ENCODE data around the gene AARS2. TPM values are rescaled to one million over a fixed set of nuclear protein-coding genes. Genes with fewer than 3 reads are reported as not detected.

Gene AARS2
- total and polyA plus RNA-seq, 9 of the 15 experiments (the other 6 are each of a cell fraction or from before 2014, with no cell fraction given) = 0.97 to 34.0 (median 18.3) TPM

DNA sequence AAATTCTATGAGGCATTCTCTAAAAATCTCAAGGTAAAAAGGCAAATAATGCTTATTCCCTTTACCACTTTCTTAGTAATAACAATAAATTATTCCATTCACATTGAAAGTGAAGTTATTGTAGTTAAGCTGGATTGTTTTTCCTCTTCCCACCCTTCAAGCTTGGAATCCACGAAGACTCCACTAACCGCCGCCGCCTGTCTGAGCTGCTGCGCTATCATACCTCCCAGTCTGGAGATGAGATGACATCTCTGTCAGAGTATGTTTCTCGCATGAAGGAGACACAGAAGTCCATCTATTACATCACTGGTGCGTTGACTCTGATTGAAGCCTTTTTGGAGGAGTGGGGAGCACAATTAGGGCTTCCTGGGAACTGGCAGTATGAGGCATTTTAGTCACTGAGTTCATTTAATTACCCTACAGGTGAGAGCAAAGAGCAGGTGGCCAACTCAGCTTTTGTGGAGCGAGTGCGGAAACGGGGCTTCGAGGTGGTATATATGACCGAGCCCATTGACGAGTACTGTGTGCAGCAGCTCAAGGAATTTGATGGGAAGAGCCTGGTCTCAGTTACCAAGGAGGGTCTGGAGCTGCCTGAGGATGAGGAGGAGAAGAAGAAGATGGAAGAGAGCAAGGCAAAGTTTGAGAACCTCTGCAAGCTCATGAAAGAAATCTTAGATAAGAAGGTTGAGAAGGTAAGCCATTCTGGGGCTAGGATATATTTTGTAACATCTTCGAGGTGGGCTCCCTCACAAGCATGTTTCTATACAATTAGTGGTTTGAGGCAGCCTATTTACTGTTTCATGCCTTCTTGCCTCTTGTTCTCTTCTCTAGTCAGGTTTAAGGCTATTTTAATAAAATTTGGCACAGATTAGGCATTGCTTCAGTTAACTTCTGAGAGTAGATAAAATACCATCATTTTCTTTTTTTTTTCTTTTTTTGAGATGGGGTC, 61.3 kb downstream of the AARS2 start (continued):
- TF ChIP-seq, protein P1, sequence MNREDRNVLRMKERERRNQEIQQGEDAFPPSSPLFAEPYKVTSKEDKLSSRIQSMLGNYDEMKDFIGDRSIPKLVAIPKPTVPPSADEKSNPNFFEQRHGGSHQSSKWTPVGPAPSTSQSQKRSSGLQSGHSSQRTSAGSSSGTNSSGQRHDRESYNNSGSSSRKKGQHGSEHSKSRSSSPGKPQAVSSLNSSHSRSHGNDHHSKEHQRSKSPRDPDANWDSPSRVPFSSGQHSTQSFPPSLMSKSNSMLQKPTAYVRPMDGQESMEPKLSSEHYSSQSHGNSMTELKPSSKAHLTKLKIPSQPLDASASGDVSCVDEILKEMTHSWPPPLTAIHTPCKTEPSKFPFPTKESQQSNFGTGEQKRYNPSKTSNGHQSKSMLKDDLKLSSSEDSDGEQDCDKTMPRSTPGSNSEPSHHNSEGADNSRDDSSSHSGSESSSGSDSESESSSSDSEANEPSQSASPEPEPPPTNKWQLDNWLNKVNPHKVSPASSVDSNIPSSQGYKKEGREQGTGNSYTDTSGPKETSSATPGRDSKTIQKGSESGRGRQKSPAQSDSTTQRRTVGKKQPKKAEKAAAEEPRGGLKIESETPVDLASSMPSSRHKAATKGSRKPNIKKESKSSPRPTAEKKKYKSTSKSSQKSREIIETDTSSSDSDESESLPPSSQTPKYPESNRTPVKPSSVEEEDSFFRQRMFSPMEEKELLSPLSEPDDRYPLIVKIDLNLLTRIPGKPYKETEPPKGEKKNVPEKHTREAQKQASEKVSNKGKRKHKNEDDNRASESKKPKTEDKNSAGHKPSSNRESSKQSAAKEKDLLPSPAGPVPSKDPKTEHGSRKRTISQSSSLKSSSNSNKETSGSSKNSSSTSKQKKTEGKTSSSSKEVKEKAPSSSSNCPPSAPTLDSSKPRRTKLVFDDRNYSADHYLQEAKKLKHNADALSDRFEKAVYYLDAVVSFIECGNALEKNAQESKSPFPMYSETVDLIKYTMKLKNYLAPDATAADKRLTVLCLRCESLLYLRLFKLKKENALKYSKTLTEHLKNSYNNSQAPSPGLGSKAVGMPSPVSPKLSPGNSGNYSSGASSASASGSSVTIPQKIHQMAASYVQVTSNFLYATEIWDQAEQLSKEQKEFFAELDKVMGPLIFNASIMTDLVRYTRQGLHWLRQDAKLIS (CRISPR knock-in tag; IDR thresholded peaks at IDR 0.05) = 0 out of 2 replicates have a peak, but pooled peaks have one; percentile 18
- TF ChIP-seq BACH1 (tag; IDR thresholded peaks at IDR 0.05) = no peak
- TF ChIP-seq NFXL1 (CRISPR knock-in tag; IDR thresholded peaks at IDR 0.05) = 0 out of 2 replicates have a peak, but pooled peaks have one; percentile 49
- TF ChIP-seq ZBTB1 (CRISPR knock-in tag; IDR thresholded peaks at IDR 0.05; ENCODE audit: borderline replicate concordance, low read depth) = no peak
- no peak for TF ChIP-seq ZC3H8 (IDR thresholded peaks at IDR 0.05)
- TF ChIP-seq SREBF2 (CRISPR knock-in tag; IDR thresholded peaks at IDR 0.05) = no peak
- TF ChIP-seq ZNF354B (CRISPR knock-in tag; IDR thresholded peaks at IDR 0.05) = no peak
- TF ChIP-seq ZNF133 (CRISPR knock-in tag; IDR thresholded peaks at IDR 0.05) = no peak
- peak; percentile 58 for TF ChIP-seq RBM22 (IDR thresholded peaks at IDR 0.05; ENCODE audit: low read depth, low read length, poor library complexity, severe bottlenecking)
- no peak for TF ChIP-seq ZNF778 (CRISPR knock-in tag; IDR thresholded peaks at IDR 0.05)
- TF ChIP-seq, protein P2, sequence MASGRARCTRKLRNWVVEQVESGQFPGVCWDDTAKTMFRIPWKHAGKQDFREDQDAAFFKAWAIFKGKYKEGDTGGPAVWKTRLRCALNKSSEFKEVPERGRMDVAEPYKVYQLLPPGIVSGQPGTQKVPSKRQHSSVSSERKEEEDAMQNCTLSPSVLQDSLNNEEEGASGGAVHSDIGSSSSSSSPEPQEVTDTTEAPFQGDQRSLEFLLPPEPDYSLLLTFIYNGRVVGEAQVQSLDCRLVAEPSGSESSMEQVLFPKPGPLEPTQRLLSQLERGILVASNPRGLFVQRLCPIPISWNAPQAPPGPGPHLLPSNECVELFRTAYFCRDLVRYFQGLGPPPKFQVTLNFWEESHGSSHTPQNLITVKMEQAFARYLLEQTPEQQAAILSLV (tag; IDR thresholded peaks at IDR 0.05) = no peak
- TF ChIP-seq ZNF3 (CRISPR knock-in tag; IDR thresholded peaks at IDR 0.05) = no peak
- TF ChIP-seq POLR2AphosphoS5 (IDR thresholded peaks at IDR 0.05; ENCODE audit: control insufficient read depth, insufficient read depth, low read depth, low read length) = peak; percentile 32; the same call in 1 of the 2 replicates
- no peak for TF ChIP-seq TEAD4 (IDR thresholded peaks at IDR 0.05; ENCODE audit: low read length)
- TF ChIP-seq TEAD4 (CRISPR knock-in tag; IDR thresholded peaks at IDR 0.05; ENCODE audit: borderline replicate concordance) = peak; percentile 52; the same call in 1 of the 2 replicates
- no peak for TF ChIP-seq MYC (IDR thresholded peaks at IDR 0.05; ENCODE audit: low read depth, low read length)
- TF ChIP-seq MYC (CRISPR knock-in tag; IDR thresholded peaks at IDR 0.05; ENCODE audit: borderline replicate concordance, low read depth) = no peak
- TF ChIP-seq SP1 (CRISPR knock-in tag; IDR thresholded peaks at IDR 0.05) = 0 out of 2 replicates have a peak, but pooled peaks have one; percentile 39
- no peak for TF ChIP-seq ETV6 (IDR thresholded peaks at IDR 0.05; ENCODE audit: borderline replicate concordance in 1 of 2, low read depth in 2 of 2, low read length in 1 of 2)
- 0 out of 2 replicates have a peak, but pooled peaks have one; percentile 49 for TF ChIP-seq ETV6 (CRISPR knock-in tag; IDR thresholded peaks at IDR 0.05; ENCODE audit: borderline replicate concordance)
- 0 out of 2 replicates have a peak, but pooled peaks have one; percentile 19 for TF ChIP-seq STAG1 (CRISPR knock-in tag; IDR thresholded peaks at IDR 0.05; ENCODE audit: borderline replicate concordance)
